Endothelial cell of umbilical vein (primary cell): Measurements from ENCODE around the gene ELOVL6. TPM values are rescaled to one million over a fixed set of nuclear protein-coding genes. Genes with fewer than 3 reads are reported as not detected.

ENCODE experiments used
- BruUV-seq: library from RNA; stranded (reverse); fragments of 400-500 nt; replicated peaks from 2 replicates; lab custom pipeline; 2021; lab: Mats Ljungman, UMichigan
- CTCF ChIA-PET: fragments of 300-600, 350-600 bp; sonication (Branson Sonifier 250); formaldehyde crosslinking; loops from one replicate; lab custom pipeline; 2021; ENCODE audit warnings: antibody characterized with exemption, inconsistent platforms; lab: Charles Lee
- POLR2A ChIA-PET: fragments of 300-600, 350-600 bp; sonication (Branson Sonifier 250); formaldehyde crosslinking; loops from one replicate; lab custom pipeline; 2021; ENCODE audit warnings: antibody characterized with exemption, inconsistent platforms; lab: Charles Lee
- DNase-seq: peaks from one replicate; pipeline ENCODE4 v3.0.0-alpha.2; 2011; ENCODE audit warnings: low read depth, low spot score
- FAIRE-seq: peaks from 2 replicates; lab custom pipeline; 2011; peaks lifted over from hg19 to GRCh38; lab: Jason Lieb, UNC
- H2AFZ ChIP-seq: 2 replicates; pipeline ENCODE4 v1.6.0; 2012; ENCODE audit warnings: low read depth, low read length, control low read depth, inconsistent platforms
- H3K27ac ChIP-seq: 2 replicates; pipeline ENCODE4 v1.5.1; 2011; ENCODE audit warnings: low read depth, mild to moderate bottlenecking, control low read depth, low read length, moderate library complexity; ENCODE audit not compliant: insufficient read depth
- H3K27me3 ChIP-seq, 2 experiments: 2 replicates each; pipeline versions ENCODE4 v1.6.0 to v1.6.1; 2011; ENCODE audit warnings: low read length in 2 of 2, mixed read lengths in 1 of 2; ENCODE audit not compliant: control insufficient read depth in 2 of 2, insufficient read depth in 2 of 2
- H3K36me3 ChIP-seq, 2 experiments: 2 replicates in 1 of 2; 3 replicates in 1 of 2; pipeline ENCODE4 v1.5.1; 2011; ENCODE audit warnings: low read length in 2 of 2, mild to moderate bottlenecking in 1 of 2, moderate library complexity in 1 of 2; ENCODE audit not compliant: control insufficient read depth in 2 of 2, insufficient read depth in 2 of 2; ENCODE audit errors: extremely low read depth in 1 of 2
- H3K4me1 ChIP-seq: 3 replicates; pipeline ENCODE4 v1.5.1; 2011; ENCODE audit warnings: mild to moderate bottlenecking, low read length; ENCODE audit not compliant: control insufficient read depth, insufficient read depth; ENCODE audit errors: extremely low read depth
- H3K4me2 ChIP-seq: 2 replicates; pipeline ENCODE4 v1.6.1; 2011; ENCODE audit warnings: low read length, control low read depth, mixed read lengths; ENCODE audit not compliant: insufficient read depth
- H3K4me3 ChIP-seq, 3 experiments: fragments of 200-600 bp in 1 of 3; sonication (generic), shearing (Covaris generic) in 1 of 3; replicated peaks in 1 of 3; 2 replicates each; pipeline ENCODE4 v1.5.1; 2011 to 2016; ENCODE audit warnings: control low read depth in 3 of 3, low read length in 3 of 3, mild to moderate bottlenecking in 2 of 3, inconsistent platforms in 1 of 3, low read depth in 1 of 3, moderate library complexity in 1 of 3; ENCODE audit not compliant: insufficient read depth in 1 of 3
- H3K79me2 ChIP-seq: 2 replicates; pipeline ENCODE4 v1.6.0; 2012; ENCODE audit warnings: low read length, inconsistent platforms; ENCODE audit not compliant: control insufficient read depth, insufficient read depth
- H3K9ac ChIP-seq: replicated peaks from 2 replicates; pipeline ENCODE3; 2011; ENCODE audit warnings: low read length, control low read depth; ENCODE audit not compliant: insufficient read depth; ENCODE audit errors: extremely low read depth
- H3K9me1 ChIP-seq: replicated peaks from 3 replicates; pipeline ENCODE4 v1.6.0; 2011; ENCODE audit warnings: mild to moderate bottlenecking, low read length; ENCODE audit not compliant: control insufficient read depth, insufficient read depth; ENCODE audit errors: extremely low read depth
- H3K9me3 ChIP-seq: replicated peaks from 2 replicates; pipeline ENCODE4 v1.5.1; 2012; ENCODE audit warnings: low read length, inconsistent platforms; ENCODE audit not compliant: control insufficient read depth, insufficient read depth
- H4K20me1 ChIP-seq: replicated peaks from 2 replicates; pipeline ENCODE3; 2011; ENCODE audit warnings: mild to moderate bottlenecking, low read length; ENCODE audit not compliant: control insufficient read depth, insufficient read depth; ENCODE audit errors: extremely low read depth
- EZH2 ChIP-seq: IDR thresholded peaks from 2 replicates; pipeline ENCODE4 v1.6.1; 2012; ENCODE audit warnings: borderline replicate concordance, low read depth, mild to moderate bottlenecking, moderate library complexity, low read length, inconsistent platforms; ENCODE audit not compliant: severe bottlenecking
- FOS ChIP-seq: IDR thresholded peaks from 2 replicates; pipeline ENCODE4 v1.6.1; 2011; ENCODE audit warnings: mild to moderate bottlenecking, low read length, moderate library complexity, borderline replicate concordance; ENCODE audit not compliant: insufficient read depth
- GATA2 ChIP-seq: IDR thresholded peaks from 2 replicates; pipeline ENCODE4 v1.7.0; 2011; ENCODE audit warnings: low read depth, mild to moderate bottlenecking, moderate library complexity, mixed read lengths, low read length; ENCODE audit not compliant: insufficient read length, insufficient read depth
- JUN ChIP-seq: IDR thresholded peaks from 2 replicates; pipeline ENCODE4 v1.6.1; 2011; ENCODE audit warnings: borderline replicate concordance, low read depth; ENCODE audit not compliant: insufficient read length, insufficient read depth
- MYC ChIP-seq: IDR thresholded peaks from one replicate; pipeline ENCODE4 v1.6.1; 2011; ENCODE audit warnings: mild to moderate bottlenecking, low read depth, low read length
- POLR2A ChIP-seq: IDR thresholded peaks from 2 replicates; pipeline ENCODE4 v1.6.1; 2012; ENCODE audit warnings: low read depth, mild to moderate bottlenecking, control low read depth, low read length
- POLR2AphosphoS5 ChIP-seq: IDR thresholded peaks from 2 replicates; pipeline ENCODE4 v1.6.1; 2012; ENCODE audit warnings: low read depth, mild to moderate bottlenecking, control low read depth, low read length, moderate library complexity; ENCODE audit not compliant: insufficient read depth
- dilution Hi-C: fragments of 300-500 bp; cut with MboI; formaldehyde crosslinking; loops from one replicate; pipeline ENCODE4 v1.15.0; 2019; ENCODE audit warnings: low sequenced_read_pairs; ENCODE audit not compliant: extremely low pct_ligation_motif_present
- intact Hi-C: fragments of 100-400 bp; cut with micrococcal nuclease; formaldehyde crosslinking; loops from one replicate; pipeline ENCODE4 v1.10.0; 2022
- polyA plus RNA-seq, 4 experiments: library from polyadenylated mRNA; depleted of rRNA in 3 of 4; stranded (reverse) in 3 of 4; unstranded in 1 of 4; fragments of >200 nt; gene quantifications; 2 replicates each; pipeline versions ENCODE4 v1.2.1 to v1.2.3, GENCODE V29; 2011 to 2012; ENCODE audit warnings: missing spikeins in 1 of 4
- total RNA-seq: library from RNA; stranded (reverse); gene quantifications from 2 replicates; pipeline ENCODE4 v1.2.3, GENCODE V29; 2021
- TF ChIP-seq, protein P1 (sequence below): IDR thresholded peaks from 2 replicates; pipeline ENCODE4 v1.6.1; 2011; ENCODE audit not compliant: insufficient read depth, insufficient read length
- TF ChIP-seq, protein P2 (sequence below), 2 donors: IDR thresholded peaks; 1 replicate in 1 of 2; 2 replicates in 1 of 2; pipeline ENCODE4 v1.5.1; 2011; ENCODE audit warnings: low read length in 2 of 2, mild to moderate bottlenecking in 2 of 2, moderate library complexity in 2 of 2, control low read depth in 1 of 2, inconsistent platforms in 1 of 2, low read depth in 1 of 2; ENCODE audit not compliant: insufficient read depth in 1 of 2; ENCODE audit errors: extremely low read depth in 1 of 2

The ELOVL6 gene
- total and polyA plus RNA-seq, 2 donors (not counting 3 experiments of a cell fraction or from before 2014, with no cell fraction given) = 6.4 to 26.1 TPM

- no peaks in the 10 kb centered on the region for H4K20me1 ChIP-seq
- peaks cover 13% of the 10 kb centered on the region for H3K4me1 ChIP-seq
- H3K27ac ChIP-seq = no peak overlapping the region
- FAIRE-seq (peak; percentile 33), DNase-seq (peak; percentile 25)
- no peak overlapping the region for H3K9ac ChIP-seq
- peak overlapping the region; percentile 37 for H3K4me2 ChIP-seq
- no peaks in the 10 kb centered on the region for H3K9me1 ChIP-seq
- CTCF ChIA-PET = interaction anchor here (0.8 to 2.3 kb wide), 8 partner anchors 9 to 70 kb away, joined by 3 to 9 read pairs (median 5); no protein-coding TSS in a partner anchor
- dilution Hi-C loops = no loop called here
- H3K79me2 ChIP-seq = no peaks in the 10 kb centered on the region
- H3K4me3 ChIP-seq = no peak overlapping the region
- TF ChIP-seq, protein P1, sequence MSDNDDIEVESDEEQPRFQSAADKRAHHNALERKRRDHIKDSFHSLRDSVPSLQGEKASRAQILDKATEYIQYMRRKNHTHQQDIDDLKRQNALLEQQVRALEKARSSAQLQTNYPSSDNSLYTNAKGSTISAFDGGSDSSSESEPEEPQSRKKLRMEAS = no peak
- TF ChIP-seq FOS = no peak
- no peak for TF ChIP-seq GATA2
- TF ChIP-seq, protein P2, sequence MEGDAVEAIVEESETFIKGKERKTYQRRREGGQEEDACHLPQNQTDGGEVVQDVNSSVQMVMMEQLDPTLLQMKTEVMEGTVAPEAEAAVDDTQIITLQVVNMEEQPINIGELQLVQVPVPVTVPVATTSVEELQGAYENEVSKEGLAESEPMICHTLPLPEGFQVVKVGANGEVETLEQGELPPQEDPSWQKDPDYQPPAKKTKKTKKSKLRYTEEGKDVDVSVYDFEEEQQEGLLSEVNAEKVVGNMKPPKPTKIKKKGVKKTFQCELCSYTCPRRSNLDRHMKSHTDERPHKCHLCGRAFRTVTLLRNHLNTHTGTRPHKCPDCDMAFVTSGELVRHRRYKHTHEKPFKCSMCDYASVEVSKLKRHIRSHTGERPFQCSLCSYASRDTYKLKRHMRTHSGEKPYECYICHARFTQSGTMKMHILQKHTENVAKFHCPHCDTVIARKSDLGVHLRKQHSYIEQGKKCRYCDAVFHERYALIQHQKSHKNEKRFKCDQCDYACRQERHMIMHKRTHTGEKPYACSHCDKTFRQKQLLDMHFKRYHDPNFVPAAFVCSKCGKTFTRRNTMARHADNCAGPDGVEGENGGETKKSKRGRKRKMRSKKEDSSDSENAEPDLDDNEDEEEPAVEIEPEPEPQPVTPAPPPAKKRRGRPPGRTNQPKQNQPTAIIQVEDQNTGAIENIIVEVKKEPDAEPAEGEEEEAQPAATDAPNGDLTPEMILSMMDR (IDR thresholded peaks at IDR 0.05; ENCODE audit: extremely low read depth in 1 of 2, insufficient read depth in 1 of 2, low read depth in 1 of 2, low read length in 2 of 2) = no peak
- no peak for TF ChIP-seq POLR2A
- TF ChIP-seq EZH2 = no peak
- TF ChIP-seq MYC = no peak
- TF ChIP-seq POLR2AphosphoS5 = no peak
- TF ChIP-seq JUN = no peak
- H3K36me3 ChIP-seq = no peaks in the 10 kb centered on the region
- H3K9me3 ChIP-seq = no peaks in the 10 kb centered on the region
- H2AFZ ChIP-seq = no peak overlapping the region
- no peaks in the 10 kb centered on the region for H3K27me3 ChIP-seq
- BruUV-seq = no TSS peak
- POLR2A ChIA-PET = no interaction called here
- intact Hi-C loops = no loop called here
Observed at GRCh38 chr4:110119337-110119736, 79.1 kb downstream of the ELOVL6 start.
